Measurements from ENCODE around the gene ROR2.

Gene ROR2

GRCh38 chr9:91736898-91737601 lies 213.0 kb downstream of the ROR2 start:
- no peak for DNase-seq (ENCODE audit: low read depth)

- no peak for DNase-seq (ENCODE audit: low read depth)
These were observed 213.7 kb downstream of the ROR2 start for GRCh38 chr9:91736311-91736710.

DNA sequence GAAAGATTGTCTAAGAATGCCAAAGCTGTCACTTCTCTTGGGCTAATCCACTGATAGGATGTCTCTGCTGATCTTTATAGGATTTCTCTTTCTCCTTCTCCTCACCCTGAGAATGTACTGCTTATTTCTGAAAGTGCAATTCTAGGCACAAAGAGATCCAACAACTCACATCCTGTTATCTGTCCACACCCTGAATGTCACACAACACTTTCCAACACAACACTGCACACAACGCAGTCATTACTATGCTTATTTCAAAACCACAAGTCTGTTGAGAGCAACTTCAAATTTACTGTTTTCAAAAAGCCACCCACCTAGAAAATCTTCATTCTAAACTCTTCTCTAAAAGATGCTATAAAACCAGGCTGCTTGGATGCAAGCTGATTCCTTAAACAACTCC lies 215.0 kb downstream of the ROR2 start:
- no peak for DNase-seq (ENCODE audit: low read depth)

DNA sequence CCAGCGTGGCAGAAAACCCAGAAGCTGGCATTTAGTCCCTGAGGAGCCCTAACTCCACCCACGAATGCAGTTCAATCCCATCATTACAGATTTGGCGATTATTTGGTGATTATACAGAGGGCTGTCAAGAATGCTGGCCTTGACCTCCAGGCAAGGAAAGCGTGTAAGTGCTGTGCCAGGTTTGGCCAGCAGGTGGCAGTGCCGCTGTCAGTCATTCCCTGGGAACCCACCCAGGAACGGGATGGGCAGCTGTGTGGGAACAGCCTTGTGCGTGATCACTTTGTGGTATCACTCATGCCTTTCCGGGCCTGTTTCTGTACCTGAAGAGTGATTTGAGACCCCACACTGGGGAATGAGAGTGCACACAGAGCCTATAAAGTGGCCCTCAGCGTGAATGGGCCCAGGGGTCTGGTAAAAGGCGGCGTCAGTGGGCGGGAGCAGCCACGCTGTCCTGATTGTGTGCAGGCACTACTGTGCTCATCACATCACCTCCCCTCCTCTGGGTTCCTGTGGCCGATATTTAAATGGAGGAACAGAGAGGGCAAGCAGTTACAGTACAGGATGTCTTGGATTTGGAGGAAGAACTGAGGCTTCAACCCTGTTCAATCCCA lies 215.6 kb downstream of the ROR2 start:
- DNase-seq (ENCODE audit: low read depth) = peak; percentile 50

DNA sequence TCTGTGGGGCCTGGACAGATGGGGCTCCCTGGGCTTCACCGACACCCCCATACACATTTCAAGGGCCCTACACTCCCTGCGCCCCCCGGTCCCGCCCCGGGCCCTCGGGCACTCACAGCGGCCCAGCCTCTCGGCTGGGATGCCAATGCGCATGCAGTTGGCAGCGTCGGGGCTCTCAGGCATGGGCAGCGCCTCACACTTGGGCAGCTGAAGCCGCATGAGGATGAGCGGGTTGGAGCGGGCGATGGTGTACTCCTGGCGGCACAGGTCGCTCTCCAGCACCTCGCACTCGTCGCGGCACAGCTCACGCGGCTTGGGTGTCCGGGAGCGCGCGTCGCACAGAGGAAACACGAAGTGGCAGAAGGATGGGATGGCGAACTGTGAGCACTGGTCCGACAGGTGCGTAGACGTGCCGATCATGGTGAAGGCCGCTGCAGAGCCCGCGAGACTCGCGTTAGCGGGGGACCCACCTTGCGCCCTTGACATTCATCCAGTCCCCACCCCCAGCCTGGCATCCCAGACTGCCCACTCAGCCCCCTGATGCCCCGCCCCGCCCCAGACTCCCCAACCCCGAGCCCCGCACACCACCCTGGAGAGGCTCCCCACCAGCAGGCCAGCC lies 216.9 kb downstream of the ROR2 start:
- DNase-seq (ENCODE audit: low read depth) = no peak

DNA sequence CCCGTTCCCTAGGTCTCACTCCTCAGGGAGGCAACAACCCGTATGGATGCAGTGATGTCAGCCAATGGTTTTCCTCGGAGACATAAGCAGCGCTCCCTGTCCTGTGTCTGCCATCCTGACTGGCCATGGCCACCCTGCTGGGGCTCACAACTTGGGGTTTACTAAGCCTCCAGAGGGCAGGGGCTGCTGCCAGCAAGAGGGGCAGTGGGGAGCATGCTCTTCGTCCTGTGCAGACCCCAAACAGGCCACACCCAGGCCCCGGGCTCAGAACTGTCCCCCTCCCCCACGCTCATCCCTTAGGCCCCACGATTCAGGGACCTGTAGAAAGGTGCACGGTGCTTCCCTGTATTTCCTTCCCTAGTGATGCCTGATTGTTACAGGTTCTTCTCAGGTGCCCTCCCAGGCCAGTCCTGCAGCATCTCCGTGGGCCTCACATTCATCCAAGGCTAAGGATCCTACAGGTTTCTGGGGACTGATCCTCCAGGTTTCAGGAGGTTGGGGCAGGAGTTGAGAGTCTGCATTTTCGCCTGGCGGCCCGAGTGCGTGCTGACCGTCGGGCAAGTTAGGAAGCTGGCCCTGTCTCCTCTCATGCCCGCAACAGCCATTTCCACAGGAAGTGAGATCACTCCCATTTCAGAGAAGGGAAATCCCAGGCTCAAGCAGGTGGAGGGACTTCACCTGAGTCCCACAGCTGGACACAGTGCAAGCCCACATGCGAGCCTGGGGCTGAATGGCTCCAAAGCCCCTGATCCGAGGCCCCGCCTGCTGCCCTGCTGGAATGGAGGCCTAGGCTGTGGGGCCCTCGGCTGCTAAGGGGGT lies 217.6 kb downstream of the ROR2 start:
- no peak for DNase-seq (ENCODE audit: low read depth)

GRCh38 chr9:91730806-91731205 lies 219.2 kb downstream of the ROR2 start:
- no peak for DNase-seq (ENCODE audit: low read depth)

DNA sequence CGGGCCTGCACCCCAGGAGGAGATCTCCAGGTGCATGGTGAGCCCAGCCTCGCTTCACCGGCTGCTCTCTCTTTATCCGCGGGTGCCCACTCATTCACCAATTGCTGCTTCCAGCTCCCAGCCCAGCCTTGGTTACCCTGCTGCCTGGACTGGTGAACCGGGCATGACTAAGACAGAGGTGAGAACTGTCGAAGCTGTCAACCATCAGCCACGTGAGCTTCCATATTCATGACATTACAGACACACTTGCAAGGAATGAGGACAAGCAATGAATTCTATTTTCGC lies 220.5 kb downstream of the ROR2 start:
- no peak for DNase-seq (ENCODE audit: low read depth)

DNA sequence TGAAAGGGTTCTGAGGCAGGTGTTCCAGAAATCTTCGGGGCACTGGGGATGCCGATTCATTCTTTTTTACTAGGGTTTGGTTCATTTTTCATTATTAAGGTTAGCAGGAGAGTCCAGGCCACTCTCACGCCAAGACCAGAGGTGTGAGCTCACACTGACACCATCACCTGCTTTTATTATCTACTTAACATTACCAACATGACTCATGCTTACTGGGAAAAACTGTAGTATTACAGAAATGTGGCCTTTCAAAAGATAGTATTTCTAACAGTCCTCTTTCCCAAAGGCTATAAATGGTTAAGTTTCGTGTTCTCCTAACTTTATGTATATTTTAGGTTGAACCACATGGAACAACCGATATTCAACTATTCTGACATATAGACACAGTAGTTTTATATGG lies 222.1 kb downstream of the ROR2 start:
- DNase-seq (ENCODE audit: low read depth) = no peak

DNA sequence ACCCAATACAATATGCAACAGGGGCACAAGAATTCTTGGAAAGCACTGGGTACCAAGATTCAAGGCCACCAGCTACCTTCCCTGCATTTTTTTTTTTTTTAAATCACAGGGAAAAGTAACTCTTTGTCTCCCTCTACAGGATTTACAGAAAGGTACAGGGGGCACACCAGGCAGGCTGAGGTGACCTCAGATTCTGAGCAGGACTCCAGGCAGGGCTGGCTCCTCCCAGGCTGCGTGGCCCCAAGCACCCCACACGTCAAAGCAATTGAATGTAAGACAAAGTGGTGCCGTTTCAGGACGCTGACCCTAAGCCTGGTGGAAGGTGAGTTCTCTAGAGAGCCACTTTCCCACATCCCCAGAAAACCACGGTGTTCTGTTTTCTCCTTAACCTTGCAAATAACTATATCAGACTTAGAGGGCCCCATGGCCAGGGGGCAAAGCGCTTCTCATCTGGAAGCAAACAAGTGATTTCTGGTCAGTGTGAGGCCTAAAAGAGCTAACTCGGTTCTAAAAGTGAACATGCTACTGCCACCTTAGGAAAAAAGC lies 222.6 kb downstream of the ROR2 start:
- peak; percentile 64 for DNase-seq (ENCODE audit: low read depth)

- DNase-seq (ENCODE audit: low read depth) = no peak
These were observed 223.5 kb downstream of the ROR2 start for GRCh38 chr9:91726406-91727100.

DNA sequence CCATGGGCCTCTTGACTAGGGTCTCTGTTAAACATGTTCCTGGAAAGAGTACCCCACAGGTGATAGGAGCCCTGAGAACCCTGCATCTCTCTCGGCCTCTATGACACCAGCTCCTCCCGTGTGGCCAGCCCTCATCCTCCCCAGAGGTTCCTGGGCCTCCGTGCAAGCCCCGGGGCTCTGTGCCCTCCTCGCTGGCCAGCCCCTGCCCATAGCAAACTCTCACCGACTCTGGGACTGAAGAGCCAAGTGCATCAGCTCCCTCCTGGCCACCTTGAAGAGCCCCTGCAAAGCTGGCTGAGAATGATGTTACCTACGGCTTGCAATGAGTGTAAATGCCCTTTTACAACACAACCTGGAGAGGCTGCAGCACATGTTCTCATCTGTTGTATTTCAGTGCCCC lies 224.4 kb downstream of the ROR2 start:
- DNase-seq (ENCODE audit: low read depth) = no peak

DNA sequence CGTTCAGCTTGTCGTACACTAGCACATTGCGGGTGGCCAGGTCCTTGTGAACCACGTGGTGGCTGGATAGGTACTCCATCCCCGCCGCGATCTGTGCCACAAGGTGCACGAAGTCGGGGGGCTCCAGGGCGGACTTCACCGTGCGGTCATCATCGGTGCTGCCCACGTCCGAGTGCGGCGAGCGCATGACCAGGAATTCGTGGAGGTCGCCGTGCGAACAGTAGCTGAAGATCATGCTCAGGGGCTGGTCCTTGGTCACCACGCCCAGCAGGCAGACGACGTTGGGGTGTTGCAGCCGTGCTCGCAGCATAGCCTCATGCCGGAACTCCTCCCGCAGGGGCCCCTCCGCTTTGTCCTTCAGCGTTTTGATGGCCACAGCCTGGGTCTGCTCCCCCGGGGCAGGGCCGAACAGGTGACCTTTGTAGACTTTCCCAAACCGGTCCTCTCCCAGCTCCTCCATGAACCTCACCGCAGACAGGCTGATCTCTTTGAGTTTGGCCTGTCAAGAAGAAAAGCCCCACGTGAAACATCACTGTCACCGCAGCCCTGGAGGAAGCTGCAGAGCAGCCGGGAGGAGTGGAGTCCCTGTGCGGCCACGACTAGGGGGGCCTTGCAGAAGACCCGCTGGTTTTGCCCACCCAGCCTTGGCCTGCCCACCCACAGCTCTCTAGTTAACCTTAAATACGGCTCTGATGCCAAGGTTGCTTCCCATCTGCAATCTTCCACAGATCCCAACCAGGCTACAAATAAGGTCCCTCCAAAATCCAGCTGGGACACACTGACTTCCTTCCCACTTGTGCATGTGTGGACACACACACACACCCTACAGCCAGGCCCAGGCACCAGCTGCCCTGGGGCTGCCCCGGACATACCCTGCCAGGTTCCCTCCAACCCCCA lies 225.2 kb downstream of the ROR2 start:
- no peak for DNase-seq (ENCODE audit: low read depth)

GRCh38 chr9:91724068-91724440 lies 226.0 kb downstream of the ROR2 start:
- no peak for DNase-seq (ENCODE audit: low read depth)

GRCh38 chr9:91723420-91724067 lies 226.5 kb downstream of the ROR2 start:
- DNase-seq (ENCODE audit: low read depth) = no peak

GRCh38 chr9:91720751-91721705 lies 229.0 kb downstream of the ROR2 start:
- no peak for DNase-seq (ENCODE audit: low read depth)

DNA sequence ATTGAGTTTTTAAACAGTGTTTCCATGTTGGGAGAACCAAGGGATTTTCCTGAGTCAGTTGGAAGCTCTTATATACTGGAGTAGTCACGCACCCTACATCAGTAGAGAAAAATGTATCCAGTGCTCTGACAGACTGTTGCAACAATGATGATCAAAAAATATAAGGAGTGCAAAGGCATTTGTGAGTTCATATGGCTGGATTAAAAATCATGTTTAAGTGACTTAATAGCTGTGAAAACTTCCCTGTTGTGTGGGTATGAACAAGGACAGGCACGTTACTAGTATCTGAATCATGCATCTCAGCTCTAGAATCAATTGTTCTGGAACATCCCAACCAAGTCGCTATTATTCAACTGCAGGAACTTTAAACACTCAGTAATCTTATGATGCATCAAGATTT lies 229.7 kb downstream of the ROR2 start:
- DNase-seq (ENCODE audit: low read depth) = no peak

GRCh38 chr9:91718071-91718470 lies 232.0 kb downstream of the ROR2 start:
- DNase-seq (ENCODE audit: low read depth) = no peak

DNA sequence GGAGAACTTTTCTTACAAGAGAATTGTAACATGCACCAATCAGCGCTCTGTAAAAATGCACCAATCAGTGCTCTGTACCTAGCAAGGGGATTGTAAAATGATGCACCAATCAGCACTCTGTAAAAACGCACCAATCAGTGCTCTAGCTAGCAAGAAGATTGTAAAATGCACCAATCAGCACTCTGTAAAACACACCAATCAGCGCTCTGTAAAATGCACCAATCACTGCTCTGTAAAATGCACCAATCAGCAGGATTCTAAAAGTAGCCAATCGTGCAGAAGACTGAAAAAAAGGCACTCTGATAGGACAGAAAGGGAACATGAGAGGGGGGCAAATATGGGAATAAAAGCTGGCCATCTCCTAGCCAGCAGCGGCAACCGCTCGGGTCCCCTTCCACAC lies 233.2 kb downstream of the ROR2 start:
- DNase-seq (ENCODE audit: low read depth) = no peak
